ENCODE results near the gene APOBEC3G.
"Not testable (repeated sequence)": the region's sequence is repeated elsewhere in the genome, so short reads cannot be mapped to it uniquely, and the experiment has no call there.

Gene APOBEC3G

DNA sequence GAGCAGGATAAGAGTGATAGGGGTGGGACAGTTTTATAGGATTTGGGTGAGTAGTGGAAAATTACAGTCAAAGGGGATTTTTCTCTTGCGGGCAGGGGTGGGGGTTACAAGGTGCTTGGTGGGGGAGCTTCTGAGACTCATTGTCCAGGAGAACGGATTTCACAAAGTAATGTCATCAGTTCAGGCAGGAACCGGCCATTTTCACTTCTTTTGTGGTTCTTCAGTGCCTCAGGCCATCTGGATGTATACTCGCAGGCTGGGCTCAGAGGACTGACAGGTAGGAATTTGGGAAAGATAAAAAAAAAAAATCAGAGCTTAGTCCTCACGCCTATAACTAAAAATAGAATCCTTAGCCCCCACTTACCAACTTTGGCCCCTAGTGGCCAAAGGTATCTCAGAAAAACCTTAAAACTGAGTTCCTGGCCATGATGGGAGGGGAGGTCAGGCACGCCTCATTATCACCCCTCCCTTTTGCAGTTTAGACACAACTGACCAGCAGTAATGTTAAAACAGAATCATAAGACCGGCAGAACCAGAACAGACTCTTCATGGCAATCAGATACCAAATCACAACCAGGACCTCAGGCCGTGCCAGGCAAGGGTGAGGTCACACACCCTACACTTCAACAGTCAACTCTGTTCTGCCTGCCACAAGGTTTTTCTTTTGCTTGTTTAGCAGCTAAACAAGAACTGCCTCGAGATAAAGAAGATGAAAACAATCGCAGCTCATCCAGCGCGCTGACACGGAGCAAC, 8.9 kb upstream of the APOBEC3G start:
- Histone ChIP-seq H3K4me1 (ENCODE audit: control insufficient read depth, insufficient read depth, low read length, poor library complexity, severe bottlenecking) (no peaks in the 10 kb centered on the region), H3K4me3 (ENCODE audit: extremely low read depth, insufficient read depth, low read length, poor library complexity, severe bottlenecking) (no peak overlapping the region), H3K9me3 (ENCODE audit: control insufficient read depth, low read length) (no peaks in the 10 kb centered on the region), H3K36me3 (ENCODE audit: control insufficient read depth, insufficient read depth, low read length) (no peaks in the 10 kb centered on the region), H3K27ac (ENCODE audit: low read depth, low read length, severe bottlenecking) (no peak overlapping the region)
- 75 to 81% methylated on average over 11 of the region's 13 CpGs for WGBS, 2 experiments (ENCODE audit: insufficient coverage in 2 of 2)

DNA sequence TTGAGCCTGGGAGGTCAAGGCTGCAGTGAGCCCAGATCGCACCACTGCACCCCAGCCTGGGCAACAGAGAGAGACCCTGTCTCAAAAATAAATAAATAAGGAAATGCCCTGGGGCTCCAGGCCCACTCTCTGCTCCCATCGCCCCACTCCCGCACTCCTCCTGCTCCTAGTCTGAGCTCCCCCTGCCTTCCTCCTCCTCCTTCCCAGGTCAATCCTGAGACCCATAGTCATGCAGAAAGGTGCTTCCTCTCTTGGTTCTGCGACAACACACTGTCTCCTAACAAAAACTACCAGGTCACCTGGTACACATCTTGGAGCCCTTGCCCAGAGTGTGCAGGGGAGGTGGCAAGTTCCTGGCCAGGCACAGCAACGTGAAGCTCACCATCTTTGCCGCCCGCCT, 6.9 kb upstream of the APOBEC3G start:
- Histone ChIP-seq H3K4me3 (ENCODE audit: extremely low read depth, insufficient read depth, low read length, poor library complexity, severe bottlenecking) (no peak overlapping the region), H3K27ac (ENCODE audit: low read depth, low read length, severe bottlenecking) (no peak overlapping the region)
- WGBS, 2 experiments (ENCODE audit: insufficient coverage in 2 of 2): 79 to 97% methylated on average over 3 to 5 of the region's 7 CpGs

GRCh38 chr22:39072581-39072981, 4.5 kb upstream of the APOBEC3G start:
- not testable (repeated sequence) for H3K4me1 ChIP-seq (ENCODE audit: control insufficient read depth, insufficient read depth, low read length, poor library complexity, severe bottlenecking); H3K27ac ChIP-seq (ENCODE audit: low read depth, low read length, severe bottlenecking); H3K9me3 ChIP-seq (ENCODE audit: control insufficient read depth, low read length); H3K36me3 ChIP-seq (ENCODE audit: control insufficient read depth, insufficient read depth, low read length); H3K4me3 ChIP-seq (ENCODE audit: extremely low read depth, insufficient read depth, low read length, poor library complexity, severe bottlenecking)
- WGBS, 2 experiments (ENCODE audit: insufficient coverage in 2 of 2): 83 to 100% methylated on average over 3 to 4 of the region's 7 CpGs

More for the DNA sequence above, 6.9 kb upstream of the APOBEC3G start:
- Histone ChIP-seq H3K9me3 (ENCODE audit: control insufficient read depth, low read length) (no peaks in the 10 kb centered on the region), H3K36me3 (ENCODE audit: control insufficient read depth, insufficient read depth, low read length) (no peaks in the 10 kb centered on the region), H3K4me1 (ENCODE audit: control insufficient read depth, insufficient read depth, low read length, poor library complexity, severe bottlenecking) (no peaks in the 10 kb centered on the region)

DNA sequence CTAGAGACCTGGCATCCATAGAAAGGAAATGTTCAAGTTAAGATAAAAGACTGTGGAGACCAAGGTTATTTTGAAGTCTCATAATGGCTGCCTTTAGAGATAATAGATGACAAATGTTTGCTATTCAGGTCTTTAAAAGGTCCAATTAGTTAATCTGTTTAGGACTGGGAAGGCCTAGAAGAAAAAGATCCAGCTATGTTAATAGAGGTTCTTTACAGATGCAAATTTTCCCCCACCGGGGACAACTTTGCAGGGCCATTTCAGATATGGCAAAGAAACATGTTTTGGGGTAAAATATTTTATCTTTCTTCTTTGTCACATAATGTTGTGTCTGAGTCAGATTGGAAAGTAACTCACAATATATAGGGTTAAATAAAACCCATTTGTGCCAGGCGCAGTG, 3.1 kb upstream of the APOBEC3G start:
- H3K36me3 ChIP-seq (ENCODE audit: control insufficient read depth, insufficient read depth, low read length): no peaks in the 10 kb centered on the region
- peaks cover 3% of the 10 kb centered on the region for H3K4me1 ChIP-seq (ENCODE audit: control insufficient read depth, insufficient read depth, low read length, poor library complexity, severe bottlenecking)
- no peak overlapping the region for H3K4me3 ChIP-seq (ENCODE audit: extremely low read depth, insufficient read depth, low read length, poor library complexity, severe bottlenecking)
- no peaks in the 10 kb centered on the region for H3K9me3 ChIP-seq (ENCODE audit: control insufficient read depth, low read length)
- 100% methylated on average over 1 of the region's 2 CpGs; no CpG with 5 or more reads in 1 of the 2 experiments for WGBS, 2 experiments (ENCODE audit: insufficient coverage in 2 of 2)
- H3K27ac ChIP-seq (ENCODE audit: low read depth, low read length, severe bottlenecking): no peak overlapping the region

DNA sequence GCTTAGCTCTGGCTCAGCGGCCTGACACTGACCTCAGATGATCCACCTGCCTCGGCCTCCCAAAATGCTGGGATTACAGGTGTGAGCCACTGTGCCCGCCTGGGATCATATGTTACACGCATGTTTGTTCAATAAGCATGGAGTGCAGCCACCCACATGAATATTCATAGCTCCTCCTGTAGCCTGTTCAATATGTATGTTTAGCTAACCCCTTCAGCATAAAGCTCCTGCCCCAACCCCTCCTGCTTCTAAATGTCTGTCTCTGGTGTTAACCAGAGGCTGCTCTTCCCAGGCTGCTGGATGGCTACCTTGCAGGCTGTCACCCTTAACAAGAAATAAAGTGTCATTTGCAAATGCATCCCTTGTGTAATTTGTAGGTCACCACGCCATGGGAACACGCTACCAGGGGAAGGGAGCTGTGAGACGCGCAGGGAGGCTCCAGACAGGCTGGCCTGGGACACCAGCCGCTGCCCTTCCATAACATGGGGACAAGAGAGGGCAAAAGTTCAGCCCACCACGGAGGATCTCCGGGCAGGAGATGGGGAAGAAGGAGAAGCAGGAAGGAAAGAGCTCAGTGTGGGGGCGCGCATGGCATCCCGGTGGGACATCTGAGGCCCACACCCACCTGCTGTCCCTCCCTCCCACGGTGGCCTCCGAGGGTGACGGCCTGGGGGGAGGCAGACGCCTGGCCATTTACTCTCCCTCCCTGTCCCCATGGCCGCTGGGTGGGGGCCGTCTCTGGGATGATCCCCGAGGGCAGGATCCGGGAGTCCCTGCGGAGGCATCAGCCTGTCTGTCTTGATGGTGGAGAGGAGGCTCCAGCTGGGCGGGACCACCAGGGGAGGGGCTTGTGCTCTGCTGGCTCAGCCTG, 685 bp upstream of the APOBEC3G start:
- H3K36me3 ChIP-seq (ENCODE audit: control insufficient read depth, insufficient read depth, low read length); H3K4me3 ChIP-seq (ENCODE audit: extremely low read depth, insufficient read depth, low read length, poor library complexity, severe bottlenecking); H3K4me1 ChIP-seq (ENCODE audit: control insufficient read depth, insufficient read depth, low read length, poor library complexity, severe bottlenecking); H3K9me3 ChIP-seq (ENCODE audit: control insufficient read depth, low read length); H3K27ac ChIP-seq (ENCODE audit: low read depth, low read length, severe bottlenecking): not testable (repeated sequence)
- 39 to 72% methylated on average over 4 to 9 of the region's 24 CpGs for WGBS, 2 experiments (ENCODE audit: insufficient coverage in 2 of 2)

- H3K27ac ChIP-seq (ENCODE audit: low read depth, low read length, severe bottlenecking); H3K9me3 ChIP-seq (ENCODE audit: control insufficient read depth, low read length); H3K4me3 ChIP-seq (ENCODE audit: extremely low read depth, insufficient read depth, low read length, poor library complexity, severe bottlenecking); H3K4me1 ChIP-seq (ENCODE audit: control insufficient read depth, insufficient read depth, low read length, poor library complexity, severe bottlenecking); H3K36me3 ChIP-seq (ENCODE audit: control insufficient read depth, insufficient read depth, low read length): not testable (repeated sequence)
- WGBS, 2 experiments (ENCODE audit: insufficient coverage in 2 of 2): 95 to 99% methylated on average over 8 to 9 of the region's 12 CpGs
Observed at GRCh38 chr22:39077912-39078311, 837 bp downstream of the APOBEC3G start.

DNA sequence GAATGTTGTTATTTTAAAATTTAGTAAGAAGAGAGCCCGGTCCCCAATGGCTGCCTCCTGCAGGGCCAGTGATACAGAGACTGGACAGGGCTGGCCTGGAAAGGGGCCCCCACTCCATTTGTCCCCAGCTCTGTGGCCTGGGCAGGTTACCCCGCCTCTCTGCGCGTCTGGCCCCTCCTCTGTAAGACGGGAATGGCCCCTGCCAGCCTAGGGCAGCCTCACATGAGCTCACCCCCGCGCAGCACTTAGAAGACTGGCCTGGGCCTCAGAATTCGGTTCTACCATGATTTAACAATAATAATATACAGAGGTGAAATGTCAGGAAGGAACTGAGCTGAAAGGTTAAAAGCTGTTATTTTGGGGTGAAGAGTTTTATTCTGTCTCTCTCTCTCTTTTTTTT, 1.3 kb downstream of the APOBEC3G start:
- WGBS, 2 experiments (ENCODE audit: insufficient coverage in 2 of 2): 90 to 98% methylated on average over 4 to 5 of the region's 8 CpGs

GRCh38 chr22:39079054-39079637, 2.1 kb downstream of the APOBEC3G start:
- 93 to 96% methylated on average over 9 to 10 of the region's 24 CpGs for WGBS, 2 experiments (ENCODE audit: insufficient coverage in 2 of 2)

More for the DNA sequence above, 1.3 kb downstream of the APOBEC3G start:
- Histone ChIP-seq H3K9me3 (ENCODE audit: control insufficient read depth, low read length) (no peaks in the 10 kb centered on the region), H3K4me3 (ENCODE audit: extremely low read depth, insufficient read depth, low read length, poor library complexity, severe bottlenecking) (no peak overlapping the region), H3K36me3 (ENCODE audit: control insufficient read depth, insufficient read depth, low read length) (no peaks in the 10 kb centered on the region), H3K4me1 (ENCODE audit: control insufficient read depth, insufficient read depth, low read length, poor library complexity, severe bottlenecking) (peaks cover 3% of the 10 kb centered on the region), H3K27ac (ENCODE audit: low read depth, low read length, severe bottlenecking) (no peak overlapping the region)

GRCh38 chr22:39080052-39080762, 3.1 kb downstream of the APOBEC3G start:
- Histone ChIP-seq H3K4me3 (ENCODE audit: extremely low read depth, insufficient read depth, low read length, poor library complexity, severe bottlenecking) (no peak overlapping the region), H3K36me3 (ENCODE audit: control insufficient read depth, insufficient read depth, low read length) (no peaks in the 10 kb centered on the region), H3K4me1 (ENCODE audit: control insufficient read depth, insufficient read depth, low read length, poor library complexity, severe bottlenecking) (peaks cover 3% of the 10 kb centered on the region), H3K27ac (ENCODE audit: low read depth, low read length, severe bottlenecking) (no peak overlapping the region), H3K9me3 (ENCODE audit: control insufficient read depth, low read length) (no peaks in the 10 kb centered on the region)
- WGBS, 2 experiments (ENCODE audit: insufficient coverage in 2 of 2): 90 to 96% methylated on average over 7 of the region's 9 CpGs

More at GRCh38 chr22:39079054-39079637, 2.1 kb downstream of the APOBEC3G start:
- H3K36me3 ChIP-seq (ENCODE audit: control insufficient read depth, insufficient read depth, low read length); H3K4me3 ChIP-seq (ENCODE audit: extremely low read depth, insufficient read depth, low read length, poor library complexity, severe bottlenecking); H3K27ac ChIP-seq (ENCODE audit: low read depth, low read length, severe bottlenecking); H3K4me1 ChIP-seq (ENCODE audit: control insufficient read depth, insufficient read depth, low read length, poor library complexity, severe bottlenecking); H3K9me3 ChIP-seq (ENCODE audit: control insufficient read depth, low read length): not testable (repeated sequence)

DNA sequence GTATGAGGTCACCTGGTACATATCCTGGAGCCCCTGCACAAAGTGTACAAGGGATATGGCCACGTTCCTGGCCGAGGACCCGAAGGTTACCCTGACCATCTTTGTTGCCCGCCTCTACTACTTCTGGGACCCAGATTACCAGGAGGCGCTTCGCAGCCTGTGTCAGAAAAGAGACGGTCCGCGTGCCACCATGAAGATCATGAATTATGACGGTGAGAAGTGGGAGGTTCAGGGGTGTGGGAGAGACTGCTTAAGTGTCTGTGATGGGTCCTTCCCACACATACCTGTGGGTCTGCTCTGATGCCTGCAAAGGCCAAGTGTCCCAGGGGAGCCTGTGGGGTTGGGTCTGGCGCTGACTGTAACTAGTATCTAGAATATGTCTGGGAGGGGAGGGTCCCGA, 3.9 kb downstream of the APOBEC3G start:
- Histone ChIP-seq H3K4me3 (ENCODE audit: extremely low read depth, insufficient read depth, low read length, poor library complexity, severe bottlenecking) (no peak overlapping the region), H3K27ac (ENCODE audit: low read depth, low read length, severe bottlenecking) (no peak overlapping the region), H3K36me3 (ENCODE audit: control insufficient read depth, insufficient read depth, low read length) (no peaks in the 10 kb centered on the region), H3K4me1 (ENCODE audit: control insufficient read depth, insufficient read depth, low read length, poor library complexity, severe bottlenecking) (peaks cover 3% of the 10 kb centered on the region), H3K9me3 (ENCODE audit: control insufficient read depth, low read length) (no peaks in the 10 kb centered on the region)
- WGBS, 2 experiments (ENCODE audit: insufficient coverage in 2 of 2): 92 to 97% methylated on average over 10 to 11 of the region's 12 CpGs

Measured in mesodermal cell (in vitro differentiated cells).